Osteoblast (primary cell): ENCODE data around the gene C14orf180. TPM values are rescaled to one million over a fixed set of nuclear protein-coding genes. Genes with fewer than 3 reads are reported as not detected.
A peak's percentile ranks its signal among the peaks of the same experiment; 100 is the strongest.

ENCODE experiments used
- DNase-seq: peaks from one replicate; pipeline ENCODE4 v3.0.0; 2011; ENCODE audit warnings: low spot score, mixed read lengths; ENCODE audit not compliant: insufficient read length; ENCODE audit errors: missing footprints
- H2AFZ ChIP-seq: 2 replicates; pipeline ENCODE4 v1.6.0; 2011; ENCODE audit warnings: mild to moderate bottlenecking, low read length
- H3K27ac ChIP-seq: 2 replicates; pipeline ENCODE4 v1.5.1; 2011; ENCODE audit warnings: mild to moderate bottlenecking, low read depth, low read length, moderate library complexity
- H3K27me3 ChIP-seq: 2 replicates; pipeline ENCODE4 v1.6.0; 2012; ENCODE audit warnings: mild to moderate bottlenecking, control low read depth, inconsistent platforms, low read length, moderate library complexity; ENCODE audit not compliant: insufficient read depth
- H3K36me3 ChIP-seq: 2 replicates; pipeline ENCODE4 v1.5.1; 2011; ENCODE audit warnings: mild to moderate bottlenecking, low read length, control low read depth, moderate library complexity; ENCODE audit not compliant: insufficient read depth
- H3K4me1 ChIP-seq: 2 replicates; pipeline ENCODE4 v1.5.1; 2011; ENCODE audit warnings: mild to moderate bottlenecking, low read length, control low read depth, moderate library complexity; ENCODE audit not compliant: insufficient read depth
- H3K4me2 ChIP-seq: 2 replicates; pipeline ENCODE4 v1.6.0; 2011; ENCODE audit warnings: mild to moderate bottlenecking, low read length; ENCODE audit not compliant: insufficient read depth
- H3K4me3 ChIP-seq: fragments of 200-600 bp; sonication (generic); 3 replicates; pipeline ENCODE4 v1.5.1; 2012; ENCODE audit warnings: mild to moderate bottlenecking, low read length, inconsistent platforms; ENCODE audit not compliant: insufficient read depth
- H3K79me2 ChIP-seq: 2 replicates; pipeline ENCODE4 v1.6.0; 2012; ENCODE audit warnings: mild to moderate bottlenecking, low read length, control low read depth, inconsistent platforms; ENCODE audit not compliant: insufficient read depth
- H3K9me3 ChIP-seq: 2 replicates; pipeline ENCODE4 v1.5.1; 2011; ENCODE audit warnings: low read depth, low read length, control low read depth
- H4K20me1 ChIP-seq: 2 replicates; pipeline ENCODE4 v1.6.0; 2012; ENCODE audit warnings: mild to moderate bottlenecking, low read length, control low read depth; ENCODE audit not compliant: insufficient read depth
- total RNA-seq: library from RNA; depleted of rRNA; stranded (reverse); fragments of >200 nt; gene quantifications from 2 replicates; pipeline ENCODE4 v1.2.3, GENCODE V29; 2012
- TF ChIP-seq, protein P1 (sequence below): IDR thresholded peaks from 2 replicates; pipeline ENCODE4 v1.5.1; 2011; ENCODE audit warnings: mild to moderate bottlenecking, low read depth, low read length, moderate library complexity; ENCODE audit errors: extremely low read depth

Gene C14orf180
- total RNA-seq, 1 donor: not detected

DNA sequence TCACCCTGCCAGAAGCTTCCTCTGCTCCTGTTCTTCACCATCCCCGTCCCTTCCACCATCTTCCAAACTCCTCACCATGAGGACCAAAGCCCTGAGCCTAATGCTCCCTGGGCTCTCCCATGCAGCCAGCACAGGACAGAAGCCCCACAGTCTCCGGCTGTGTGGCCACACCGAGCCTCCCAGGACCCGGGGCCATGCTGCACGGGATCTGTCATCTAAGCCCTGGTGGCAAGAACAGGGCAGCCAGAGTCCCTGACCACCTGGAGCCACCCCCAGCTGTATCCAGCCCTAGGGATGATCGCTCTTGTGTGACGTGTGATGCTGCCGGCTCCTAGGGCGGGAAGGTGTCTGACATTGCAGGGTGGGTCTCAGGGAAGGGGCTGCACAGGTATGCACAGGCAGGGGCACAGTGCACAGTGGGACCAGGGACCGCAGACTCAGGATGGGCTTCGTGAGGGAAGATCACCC, 16.9 kb downstream of the C14orf180 start:
- peak; percentile 78 for DNase-seq
- H3K27ac ChIP-seq: no peak overlapping the region
- no peak overlapping the region for H3K4me3 ChIP-seq
- no peaks in the 10 kb centered on the region for H3K9me3 ChIP-seq
- no peaks in the 10 kb centered on the region for H3K36me3 ChIP-seq
- H4K20me1 ChIP-seq: no peaks in the 10 kb centered on the region
- no peaks in the 10 kb centered on the region for H3K4me1 ChIP-seq
- no peak overlapping the region for H3K4me2 ChIP-seq
- no peaks in the 10 kb centered on the region for H3K27me3 ChIP-seq
- H2AFZ ChIP-seq: no peak overlapping the region
- TF ChIP-seq, protein P1, sequence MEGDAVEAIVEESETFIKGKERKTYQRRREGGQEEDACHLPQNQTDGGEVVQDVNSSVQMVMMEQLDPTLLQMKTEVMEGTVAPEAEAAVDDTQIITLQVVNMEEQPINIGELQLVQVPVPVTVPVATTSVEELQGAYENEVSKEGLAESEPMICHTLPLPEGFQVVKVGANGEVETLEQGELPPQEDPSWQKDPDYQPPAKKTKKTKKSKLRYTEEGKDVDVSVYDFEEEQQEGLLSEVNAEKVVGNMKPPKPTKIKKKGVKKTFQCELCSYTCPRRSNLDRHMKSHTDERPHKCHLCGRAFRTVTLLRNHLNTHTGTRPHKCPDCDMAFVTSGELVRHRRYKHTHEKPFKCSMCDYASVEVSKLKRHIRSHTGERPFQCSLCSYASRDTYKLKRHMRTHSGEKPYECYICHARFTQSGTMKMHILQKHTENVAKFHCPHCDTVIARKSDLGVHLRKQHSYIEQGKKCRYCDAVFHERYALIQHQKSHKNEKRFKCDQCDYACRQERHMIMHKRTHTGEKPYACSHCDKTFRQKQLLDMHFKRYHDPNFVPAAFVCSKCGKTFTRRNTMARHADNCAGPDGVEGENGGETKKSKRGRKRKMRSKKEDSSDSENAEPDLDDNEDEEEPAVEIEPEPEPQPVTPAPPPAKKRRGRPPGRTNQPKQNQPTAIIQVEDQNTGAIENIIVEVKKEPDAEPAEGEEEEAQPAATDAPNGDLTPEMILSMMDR: no peak
- H3K79me2 ChIP-seq: no peaks in the 10 kb centered on the region

GRCh38 chr14:104596927-104597351, 17.4 kb downstream of the C14orf180 start:
- no peaks in the 10 kb centered on the region for H3K79me2 ChIP-seq
- no peak overlapping the region for H3K27ac ChIP-seq
- no peak for DNase-seq
- no peaks in the 10 kb centered on the region for H3K4me1 ChIP-seq
- no peak overlapping the region for H3K4me2 ChIP-seq
- no peaks in the 10 kb centered on the region for H3K36me3 ChIP-seq
- no peak overlapping the region for H2AFZ ChIP-seq
- no peaks in the 10 kb centered on the region for H3K9me3 ChIP-seq
- H3K27me3 ChIP-seq: no peaks in the 10 kb centered on the region
- no peaks in the 10 kb centered on the region for H4K20me1 ChIP-seq
- TF ChIP-seq, protein P1: no peak
- no peak overlapping the region for H3K4me3 ChIP-seq

DNA sequence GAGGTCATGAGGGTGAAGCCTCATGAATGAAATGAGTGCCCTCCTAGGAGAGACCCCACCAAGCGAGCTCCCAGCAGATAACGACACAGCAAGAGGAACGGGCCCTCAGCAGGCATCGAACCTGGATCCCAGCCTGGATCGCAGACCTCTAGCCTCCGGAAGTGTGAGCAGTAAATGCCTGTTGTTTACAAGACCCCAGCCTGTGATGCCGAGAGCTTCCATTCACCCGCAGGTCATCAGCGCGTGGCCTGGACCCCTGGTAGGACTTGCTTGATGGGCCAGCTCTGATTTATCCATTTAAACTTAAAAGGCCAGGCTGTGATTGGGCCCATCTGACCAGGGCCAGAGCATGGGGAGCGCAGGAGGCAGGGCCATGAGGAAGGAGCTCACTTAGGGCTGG, 18.0 kb downstream of the C14orf180 start:
- Histone ChIP-seq H3K27me3 (no peaks in the 10 kb centered on the region), H3K4me2 (no peak overlapping the region), H3K79me2 (no peaks in the 10 kb centered on the region), H3K9me3 (no peaks in the 10 kb centered on the region), H3K4me1 (no peaks in the 10 kb centered on the region), H3K4me3 (no peak overlapping the region), H4K20me1 (no peaks in the 10 kb centered on the region), H2AFZ (no peak overlapping the region), H3K27ac (no peak overlapping the region), H3K36me3 (no peaks in the 10 kb centered on the region)
- peak; percentile 65 for DNase-seq
- TF ChIP-seq, protein P1: no peak

DNA sequence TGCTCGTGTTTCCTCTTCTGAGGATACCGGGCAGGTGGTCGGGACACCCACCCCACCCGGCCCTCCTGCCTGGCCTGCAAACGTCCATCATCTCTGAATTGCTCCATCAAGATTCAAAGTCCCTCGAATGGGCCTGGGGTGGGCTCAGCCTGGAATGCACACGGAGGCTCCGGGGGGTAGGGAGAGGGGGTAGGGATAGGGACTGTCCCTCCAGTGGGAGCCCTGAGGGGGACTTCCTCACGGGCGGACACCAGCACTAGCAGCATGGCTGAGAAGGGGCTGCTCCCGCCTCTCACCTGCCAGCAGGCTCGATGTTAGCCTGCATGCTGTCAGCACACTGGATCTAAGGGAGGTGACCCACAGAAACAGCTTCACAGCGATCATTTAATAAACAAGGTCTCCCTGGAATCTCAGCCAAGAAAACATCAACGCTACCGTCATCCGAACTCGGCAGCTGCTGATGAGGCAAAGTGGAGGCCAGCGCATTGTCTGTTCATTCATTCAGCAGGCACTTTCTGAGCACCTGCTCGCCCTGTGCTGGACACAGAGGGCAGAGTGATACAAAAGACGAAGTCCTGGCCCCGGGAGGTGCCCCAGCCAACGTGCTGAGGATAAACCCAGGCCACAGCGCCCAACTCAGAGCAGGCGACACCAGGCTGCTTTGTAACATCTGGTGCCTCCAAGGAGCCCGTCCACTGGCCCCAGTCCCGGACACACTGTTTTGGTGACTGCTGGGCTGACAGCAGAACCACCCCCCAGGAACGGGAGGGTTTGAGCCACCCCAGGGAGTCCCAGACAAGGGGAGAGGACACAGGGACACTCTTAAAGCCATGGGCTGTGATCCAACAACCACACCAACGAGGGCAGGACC, 18.7 kb downstream of the C14orf180 start:
- DNase-seq: peak; percentile 74
- Histone ChIP-seq H4K20me1 (no peaks in the 10 kb centered on the region), H3K27me3 (no peaks in the 10 kb centered on the region), H3K79me2 (no peaks in the 10 kb centered on the region), H2AFZ (no peak overlapping the region), H3K4me1 (no peaks in the 10 kb centered on the region), H3K36me3 (no peaks in the 10 kb centered on the region), H3K4me2 (no peak overlapping the region), H3K9me3 (no peaks in the 10 kb centered on the region), H3K27ac (no peak overlapping the region), H3K4me3 (no peak overlapping the region)
- TF ChIP-seq, protein P1: no peak
